HEK293T (cell line): ENCODE results near the gene MAGI2.

Experiments
- ARNT ChIP-seq: fragments of 450-650 bp; IDR thresholded peaks from 2 replicates; pipeline ENCODE4 v1.6.1; 2017; ENCODE audit warnings: mild to moderate bottlenecking
- BHLHE40 ChIP-seq: fragments of 450-650 bp; IDR thresholded peaks from 2 replicates; pipeline ENCODE4 v1.6.1; 2016; ENCODE audit warnings: mild to moderate bottlenecking, moderate library complexity, borderline replicate concordance
- CTBP1 ChIP-seq: fragments of 450-650 bp; IDR thresholded peaks from 2 replicates; pipeline ENCODE4 v1.6.1; 2016; ENCODE audit warnings: borderline replicate concordance
- ELF4 ChIP-seq: fragments of 450-650 bp; IDR thresholded peaks from 2 replicates; pipeline ENCODE4 v1.6.1; 2017; ENCODE audit warnings: antibody characterized with exemption
- FOXA1 ChIP-seq: fragments of 450-650 bp; IDR thresholded peaks from 2 replicates; pipeline ENCODE4 v1.6.1; 2016; ENCODE audit warnings: mild to moderate bottlenecking
- FOXM1 ChIP-seq: fragments of 450-650 bp; IDR thresholded peaks from 2 replicates; pipeline ENCODE4 v1.6.1; 2017; ENCODE audit warnings: mild to moderate bottlenecking, borderline replicate concordance
- HDGF ChIP-seq: fragments of 450-650 bp; IDR thresholded peaks from 2 replicates; pipeline ENCODE4 v1.6.1; 2017; ENCODE audit warnings: antibody characterized with exemption, borderline replicate concordance
- L3MBTL2 ChIP-seq: fragments of 450-650 bp; conservative IDR thresholded peaks from 2 replicates; pipeline ENCODE4 v1.6.1; 2016; ENCODE audit warnings: mild to moderate bottlenecking
- NFRKB ChIP-seq: fragments of 450-650 bp; IDR thresholded peaks from 2 replicates; pipeline ENCODE4 v1.6.1; 2016; ENCODE audit warnings: mild to moderate bottlenecking, moderate library complexity
- SP1 ChIP-seq: fragments of 450-650 bp; IDR thresholded peaks from 2 replicates; pipeline ENCODE4 v1.6.1; 2017
- SUZ12 ChIP-seq: fragments of 450-650 bp; IDR thresholded peaks from 2 replicates; pipeline ENCODE4 v1.6.1; 2016; ENCODE audit warnings: mild to moderate bottlenecking
- TARDBP ChIP-seq: fragments of 450-650 bp; IDR thresholded peaks from 2 replicates; pipeline ENCODE4 v1.6.1; 2016
- ZNF384 ChIP-seq: fragments of 450-650 bp; IDR thresholded peaks from 2 replicates; pipeline ENCODE4 v1.6.1; 2016

- TF ChIP-seq BHLHE40 (no peak), SP1 (no peak), FOXM1 (no peak), CTBP1 (no peak), L3MBTL2 (no peak), FOXA1 (no peak), ARNT (no peak), HDGF (no peak), ELF4 (no peak), TARDBP (no peak), NFRKB (no peak), ZNF384 (no peak), SUZ12 (no peak)
Measured at GRCh38 chr7:79357101-79357500, 96.4 kb downstream of the MAGI2 start.
